Left lung (tissue), 10 donors: ENCODE data around the gene NHERF1. TPM values are rescaled to one million over a fixed set of nuclear protein-coding genes. Genes with fewer than 3 reads are reported as not detected.

Source experiments
- ATAC-seq: fragments of 200-7000 bp; cut with Tn5 transposase; one replicate; pipeline ENCODE4 v1.9.1; 2020; ENCODE audit warnings: moderate library complexity
- DNase-seq, 4 donors: peaks; one replicate each; pipeline ENCODE4 v3.0.0-alpha.2; 2013 to 2020
- H3K27ac ChIP-seq, 2 donors: fragments of 200-600 bp; sonication (generic) in 1 of 2; one replicate each; pipeline versions ENCODE4 v1.5.0 to v1.8.0; 2020 to 2021
- H3K27me3 ChIP-seq, 2 donors: fragments of 200-600 bp; sonication (generic) in 1 of 2; one replicate each; pipeline versions ENCODE4 v1.5.0 to v1.8.0; 2020 to 2021
- H3K36me3 ChIP-seq, 2 donors: fragments of 200-600 bp; sonication (generic) in 1 of 2; one replicate each; pipeline versions ENCODE4 v1.5.0 to v1.8.0; 2020 to 2021
- H3K4me1 ChIP-seq, 2 donors: fragments of 200-600 bp; one replicate each; pipeline ENCODE4 v1.8.0; 2021
- H3K4me3 ChIP-seq, 2 donors: fragments of 200-600 bp; sonication (generic) in 1 of 2; one replicate each; pipeline versions ENCODE4 v1.5.0 to v1.8.0; 2020 to 2021; ENCODE audit warnings: mild to moderate bottlenecking in 1 of 2
- H3K9me3 ChIP-seq, 2 donors: fragments of 200-600 bp; sonication (generic) in 1 of 2; one replicate each; pipeline versions ENCODE4 v1.5.0 to v1.8.0; 2020 to 2021
- CTCF ChIP-seq, 2 donors: fragments of 200-600 bp; sonication (generic) in 1 of 2; IDR thresholded peaks; one replicate each; pipeline versions ENCODE4 v1.5.0 to v1.8.0; 2021; ENCODE audit warnings: antibody characterized with exemption in 2 of 2
- intact Hi-C, 2 donors: fragments of 100-400 bp; cut with DNase I; formaldehyde crosslinking; loops; one replicate each; pipeline versions ENCODE4 v1.11.2 to v1.14.2; 2022
- polyA plus RNA-seq, 6 donors: library from polyadenylated mRNA; unstranded; fragments of 120-200 nt; gene quantifications; one replicate each; pipeline ENCODE4 v1.2.1, GENCODE V29; 2013; ENCODE audit not compliant: insufficient read length in 6 of 6
- total RNA-seq, 2 donors: library from RNA; stranded (reverse); fragmentation: NEBNext Ultra II Directional; extraction: Animal tissue kit (Norgen Biotek cat#: 25700); gene quantifications; one replicate each; pipeline ENCODE4 v1.2.1, GENCODE V29; 2021
- donor health status: DM: no; HTN: yes; CAD: no.
- donor health status: DM: no; HTN: no; CAD: no.

The NHERF1 gene
- total and polyA plus RNA-seq, 8 donors, result 25.5 to 65.5 (median 48.6) TPM

- no peaks in the 10 kb centered on the region for H3K36me3 ChIP-seq
- peaks cover 0 to 20% of the 10 kb centered on the region in 2 donors for H3K27me3 ChIP-seq
- DNase-seq, result peak in 1 of 4 donors; percentile 76
- no peak overlapping the region for H3K4me3 ChIP-seq
- H3K27ac ChIP-seq, result no peak overlapping the region
- H3K9me3 ChIP-seq, result no peaks in the 10 kb centered on the region
- peaks cover 0 to 47% of the 10 kb centered on the region in 2 donors for H3K4me1 ChIP-seq
- TF ChIP-seq CTCF (IDR thresholded peaks at IDR 0.05), result no peak
- ATAC-seq, result peak; percentile 88
- intact Hi-C loops, result no loop called here
Measured at GRCh38 chr17:74715144-74715543, 33.3 kb upstream of the NHERF1 start.

GRCh38 chr17:74720506-74720905, 27.9 kb upstream of the NHERF1 start:
- Histone ChIP-seq H3K27me3 (no peaks in the 10 kb centered on the region), H3K4me1 (peaks cover 0 to 5% of the 10 kb centered on the region in 2 donors), H3K4me3 (no peak overlapping the region), H3K27ac (no peak overlapping the region), H3K9me3 (no peaks in the 10 kb centered on the region), H3K36me3 (no peaks in the 10 kb centered on the region)
- ATAC-seq (no peak), DNase-seq (no peak)
- TF ChIP-seq CTCF (IDR thresholded peaks at IDR 0.05), result no peak
- intact Hi-C loops, result no loop called here

GRCh38 chr17:74722782-74723181, 25.6 kb upstream of the NHERF1 start:
- Histone ChIP-seq H3K27ac (no peak overlapping the region), H3K4me3 (no peak overlapping the region), H3K4me1 (no peaks in the 10 kb centered on the region), H3K9me3 (no peaks in the 10 kb centered on the region), H3K36me3 (no peaks in the 10 kb centered on the region), H3K27me3 (no peaks in the 10 kb centered on the region)
- ATAC-seq (no peak), DNase-seq (no peak)
- intact Hi-C loops, result no loop called here
- TF ChIP-seq CTCF (IDR thresholded peaks at IDR 0.05), result no peak

- intact Hi-C loops, result no loop called here
Measured at GRCh38 chr17:74723891-74724290, 24.5 kb upstream of the NHERF1 start.

GRCh38 chr17:74725111-74725510, 23.3 kb upstream of the NHERF1 start:
- no peak for ATAC-seq
- Histone ChIP-seq H3K4me1 (peaks cover 0 to 2% of the 10 kb centered on the region in 2 donors), H3K36me3 (no peaks in the 10 kb centered on the region), H3K27me3 (no peaks in the 10 kb centered on the region), H3K9me3 (no peaks in the 10 kb centered on the region), H3K27ac (no peak overlapping the region), H3K4me3 (no peak overlapping the region)
- DNase-seq, result no peak
- TF ChIP-seq CTCF (IDR thresholded peaks at IDR 0.05), result no peak
- intact Hi-C loops, result no loop called here

More at GRCh38 chr17:74723891-74724290, 24.5 kb upstream of the NHERF1 start:
- DNase-seq, result no peak
- no peak overlapping the region for H3K27ac ChIP-seq
- no peaks in the 10 kb centered on the region for H3K36me3 ChIP-seq
- H3K4me1 ChIP-seq, result no peaks in the 10 kb centered on the region
- H3K9me3 ChIP-seq, result no peaks in the 10 kb centered on the region
- no peak for TF ChIP-seq CTCF (IDR thresholded peaks at IDR 0.05)
- no peak for ATAC-seq
- no peak overlapping the region for H3K4me3 ChIP-seq
- no peaks in the 10 kb centered on the region for H3K27me3 ChIP-seq
